Uterus (tissue), 2 donors: ENCODE measurements around the gene CTDSP2.

ENCODE experiments used
- CTCF ChIP-seq, 4 experiments: fragments of 200-600 bp in 2 of 4; fragments of 450-650 bp in 2 of 4; sonication (generic) in 2 of 4; IDR thresholded peaks; one replicate each; pipeline ENCODE4 v1.5.1; 2016 to 2019; ENCODE audit warnings: antibody characterized with exemption in 4 of 4, mild to moderate bottlenecking in 2 of 4, moderate library complexity in 1 of 4
- POLR2A ChIP-seq, 2 donors: fragments of 450-650 bp; IDR thresholded peaks; one replicate each; pipeline ENCODE4 v1.6.1; 2016; ENCODE audit warnings: antibody characterized with exemption in 2 of 2, mild to moderate bottlenecking in 1 of 2, moderate library complexity in 1 of 2

- no peak for TF ChIP-seq CTCF (IDR thresholded peaks at IDR 0.05)
- no peak for TF ChIP-seq POLR2A (IDR thresholded peaks at IDR 0.05)
Measured at GRCh38 chr12:57826400-57826799, 20.1 kb downstream of the CTDSP2 start.
